ENCODE results near the gene MAS1L. TPM values are rescaled to one million over a fixed set of nuclear protein-coding genes. Genes with fewer than 3 reads are reported as not detected.
"Not testable (repeated sequence)": the region's sequence is repeated elsewhere in the genome, so short reads cannot be mapped to it uniquely, and the experiment has no call there.

MAS1L gene
- total RNA-seq, 4 donors from 2014 or later = 0.94 TPM; not detected in 3

GRCh38 chr6:29451471-29452193 lies 36.1 kb downstream of the MAS1L start:
- no peak overlapping the region for H3K4me3 ChIP-seq
- no peaks in the 10 kb centered on the region for H3K27me3 ChIP-seq
- no peaks in the 10 kb centered on the region for H3K36me3 ChIP-seq
- no peak overlapping the region for H3K27ac ChIP-seq
- TF ChIP-seq CTCF (IDR thresholded peaks at IDR 0.05) (no peak), POLR2A (IDR thresholded peaks at IDR 0.05) (no peak)
- H3K4me1 ChIP-seq = no peaks in the 10 kb centered on the region
- no peak for DNase-seq
- H3K9me3 ChIP-seq = no peaks in the 10 kb centered on the region

- DNase-seq = no peak
- H3K27ac ChIP-seq = no peak overlapping the region
- no peak for TF ChIP-seq POLR2A (IDR thresholded peaks at IDR 0.05)
- no peak for TF ChIP-seq CTCF (IDR thresholded peaks at IDR 0.05)
Observed at GRCh38 chr6:29447670-29448069, 40.1 kb downstream of the MAS1L start.

GRCh38 chr6:29444031-29444430 lies 43.7 kb downstream of the MAS1L start:
- H3K27ac ChIP-seq, H3K4me1 ChIP-seq, H3K27me3 ChIP-seq, H3K9me3 ChIP-seq, H3K4me3 ChIP-seq, H3K36me3 ChIP-seq, DNase-seq: not testable (repeated sequence)

More at GRCh38 chr6:29447670-29448069, 40.1 kb downstream of the MAS1L start:
- no peak overlapping the region for H3K4me3 ChIP-seq
- H3K36me3 ChIP-seq = no peaks in the 10 kb centered on the region
- no peaks in the 10 kb centered on the region for H3K9me3 ChIP-seq
- no peaks in the 10 kb centered on the region for H3K4me1 ChIP-seq
- H3K27me3 ChIP-seq = no peaks in the 10 kb centered on the region

GRCh38 chr6:29442719-29443118 lies 45.0 kb downstream of the MAS1L start:
- Histone ChIP-seq H3K4me3 (no peak overlapping the region), H3K36me3 (no peaks in the 10 kb centered on the region)

GRCh38 chr6:29439006-29439405 lies 48.8 kb downstream of the MAS1L start, which contains the start of gene OR10C1:
Gene OR10C1, plus strand, starts transcription at chr6:29439306. Its CDS starts 710 bp downstream, at chr6:29440016.
- TF ChIP-seq POLR2A (IDR thresholded peaks at IDR 0.05) = no peak
- no peak for TF ChIP-seq CTCF (IDR thresholded peaks at IDR 0.05)
- Histone ChIP-seq H3K36me3 (no peaks in the 10 kb centered on the region), H3K4me1 (no peaks in the 10 kb centered on the region), H3K4me3 (no peak within 1 kb of the TSS), H3K9me3 (no peaks in the 10 kb centered on the region), H3K27me3 (no peaks in the 10 kb centered on the region), H3K27ac (no peak within 1 kb of the TSS)
- DNase-seq = no peak

More at GRCh38 chr6:29442719-29443118, 45.0 kb downstream of the MAS1L start:
- Histone ChIP-seq H3K4me1 (no peaks in the 10 kb centered on the region), H3K27me3 (no peaks in the 10 kb centered on the region), H3K27ac (no peak overlapping the region), H3K9me3 (no peaks in the 10 kb centered on the region)
- TF ChIP-seq POLR2A (IDR thresholded peaks at IDR 0.05) (no peak), CTCF (IDR thresholded peaks at IDR 0.05) (no peak)
- DNase-seq = no peak

- not testable (repeated sequence) for H3K4me1 ChIP-seq, DNase-seq, H3K9me3 ChIP-seq, H3K36me3 ChIP-seq, H3K4me3 ChIP-seq, H3K27ac ChIP-seq, H3K27me3 ChIP-seq
Observed at GRCh38 chr6:29436730-29437129, 51.0 kb downstream of the MAS1L start.

Other genes with a start within 250 kb of the MAS1L start
- gene OR14J1, start 186.3 kb downstream of the MAS1L start, total RNA-seq = not detected
- gene OR5V1, start 119.1 kb downstream of the MAS1L start, total RNA-seq = not detected
- gene OR12D3, start 112.7 kb downstream of the MAS1L start, total RNA-seq = not detected
- not detected for gene OR12D2, start 92.3 kb downstream of the MAS1L start, total RNA-seq
- not detected for gene OR12D1, start 73.0 kb downstream of the MAS1L start, total RNA-seq
- gene OR10C1, start 48.6 kb downstream of the MAS1L start, total RNA-seq = not detected
- not detected for gene OR11A1, start 30.9 kb downstream of the MAS1L start, total RNA-seq
- gene OR2H1, start 30.8 kb downstream of the MAS1L start, total RNA-seq = not detected
- 10 to 100 TPM in 1 of 4 donors, 1 to 10 TPM in 3; 1.6 to 24.8 (median 2.0) TPM for gene UBD, start 71.8 kb upstream of the MAS1L start, total RNA-seq
- gene OR2H2, start 97.2 kb upstream of the MAS1L start, total RNA-seq = not detected
- 10 to 100 TPM in 3 of 4 donors, 1 to 10 TPM in 1; 4.7 to 92.4 (median 16.9) TPM for gene GABBR1, start 145.2 kb upstream of the MAS1L start, total RNA-seq
- gene MOG, start 169.1 kb upstream of the MAS1L start, total RNA-seq = not detected
- 1 to 10 TPM in 1 of 4 donors, not detected in 3; 1.6 TPM for gene ZFP57, start 193.2 kb upstream of the MAS1L start, total RNA-seq
- gene HLA-F, start 235.5 kb upstream of the MAS1L start, total RNA-seq = 100 to 1,000 TPM; 213 to 359 (median 299) TPM